Ishikawa (cell line): Measurements from ENCODE around the gene TES.

Experiments
- CEBPB ChIP-seq: IDR thresholded peaks from 2 replicates; pipeline ENCODE4 v1.6.1; 2012
- CREB1 ChIP-seq: IDR thresholded peaks from 2 replicates; pipeline ENCODE4 v1.6.1; 2012; ENCODE audit warnings: low read depth
- TAF1 ChIP-seq: IDR thresholded peaks from 2 replicates; pipeline ENCODE4 v1.6.1; 2012; ENCODE audit warnings: low read depth, mild to moderate bottlenecking
- TF ChIP-seq, protein P1 (sequence below): IDR thresholded peaks from 2 replicates; pipeline ENCODE4 v1.6.1; 2012; ENCODE audit warnings: low read depth, mild to moderate bottlenecking
- TF ChIP-seq, protein P2 (sequence below): IDR thresholded peaks from 2 replicates; pipeline ENCODE4 v1.6.1; 2012

DNA sequence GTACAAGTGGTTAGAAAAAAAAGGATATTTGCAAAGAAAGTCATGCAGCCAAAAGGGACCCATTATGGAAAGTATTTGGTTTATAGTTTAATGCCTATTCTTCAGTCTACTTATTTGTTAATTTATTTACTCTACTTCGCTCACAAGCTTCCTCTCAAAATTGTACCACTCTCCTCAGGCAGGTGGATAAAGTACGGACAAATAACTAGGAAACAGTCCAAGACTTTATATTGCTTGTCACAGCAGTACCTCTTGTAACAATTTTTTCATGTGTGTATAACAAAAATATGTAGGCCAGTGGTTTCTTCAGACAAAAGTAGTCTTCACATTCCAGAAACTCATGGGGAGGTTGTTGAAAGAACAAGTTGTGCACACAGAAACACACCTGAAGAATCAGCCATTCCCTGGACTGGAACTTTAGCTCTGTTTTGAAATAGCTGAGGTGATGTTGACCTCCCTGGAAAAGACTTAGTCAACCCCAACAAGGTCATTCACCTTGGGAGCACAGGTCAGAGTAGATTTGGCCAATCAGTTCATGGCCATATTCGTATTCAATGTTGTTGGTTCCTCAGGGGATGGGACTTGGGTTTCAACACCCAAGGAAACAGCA is 73.4 kb downstream of the TES start:
- no peak for TF ChIP-seq TAF1
- no peak for TF ChIP-seq CREB1
- no peak for TF ChIP-seq CEBPB
- TF ChIP-seq, protein P1, sequence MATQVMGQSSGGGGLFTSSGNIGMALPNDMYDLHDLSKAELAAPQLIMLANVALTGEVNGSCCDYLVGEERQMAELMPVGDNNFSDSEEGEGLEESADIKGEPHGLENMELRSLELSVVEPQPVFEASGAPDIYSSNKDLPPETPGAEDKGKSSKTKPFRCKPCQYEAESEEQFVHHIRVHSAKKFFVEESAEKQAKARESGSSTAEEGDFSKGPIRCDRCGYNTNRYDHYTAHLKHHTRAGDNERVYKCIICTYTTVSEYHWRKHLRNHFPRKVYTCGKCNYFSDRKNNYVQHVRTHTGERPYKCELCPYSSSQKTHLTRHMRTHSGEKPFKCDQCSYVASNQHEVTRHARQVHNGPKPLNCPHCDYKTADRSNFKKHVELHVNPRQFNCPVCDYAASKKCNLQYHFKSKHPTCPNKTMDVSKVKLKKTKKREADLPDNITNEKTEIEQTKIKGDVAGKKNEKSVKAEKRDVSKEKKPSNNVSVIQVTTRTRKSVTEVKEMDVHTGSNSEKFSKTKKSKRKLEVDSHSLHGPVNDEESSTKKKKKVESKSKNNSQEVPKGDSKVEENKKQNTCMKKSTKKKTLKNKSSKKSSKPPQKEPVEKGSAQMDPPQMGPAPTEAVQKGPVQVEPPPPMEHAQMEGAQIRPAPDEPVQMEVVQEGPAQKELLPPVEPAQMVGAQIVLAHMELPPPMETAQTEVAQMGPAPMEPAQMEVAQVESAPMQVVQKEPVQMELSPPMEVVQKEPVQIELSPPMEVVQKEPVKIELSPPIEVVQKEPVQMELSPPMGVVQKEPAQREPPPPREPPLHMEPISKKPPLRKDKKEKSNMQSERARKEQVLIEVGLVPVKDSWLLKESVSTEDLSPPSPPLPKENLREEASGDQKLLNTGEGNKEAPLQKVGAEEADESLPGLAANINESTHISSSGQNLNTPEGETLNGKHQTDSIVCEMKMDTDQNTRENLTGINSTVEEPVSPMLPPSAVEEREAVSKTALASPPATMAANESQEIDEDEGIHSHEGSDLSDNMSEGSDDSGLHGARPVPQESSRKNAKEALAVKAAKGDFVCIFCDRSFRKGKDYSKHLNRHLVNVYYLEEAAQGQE: no peak
- TF ChIP-seq, protein P2, sequence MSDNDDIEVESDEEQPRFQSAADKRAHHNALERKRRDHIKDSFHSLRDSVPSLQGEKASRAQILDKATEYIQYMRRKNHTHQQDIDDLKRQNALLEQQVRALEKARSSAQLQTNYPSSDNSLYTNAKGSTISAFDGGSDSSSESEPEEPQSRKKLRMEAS: no peak
